OCI-LY7 (cell line): Measurements from ENCODE around the gene DNMT3A.

Experiments
- CTCF ChIP-seq: fragments of 200-600 bp; sonication (generic); conservative IDR thresholded peaks from 2 replicates; pipeline ENCODE4 v1.5.1; 2014; ENCODE audit warnings: mild to moderate bottlenecking, antibody characterized with exemption, low read length, moderate library complexity, mixed read lengths
- EZH2phosphoT487 ChIP-seq: fragments of 200-600 bp; sonication (generic); IDR thresholded peaks from 2 replicates; pipeline ENCODE4 v1.6.1; 2018; ENCODE audit warnings: low read depth, borderline replicate concordance, mild to moderate bottlenecking, mixed run types, antibody characterized with exemption, low read length, moderate library complexity, mixed read lengths

- no peak for TF ChIP-seq CTCF
- no peak for TF ChIP-seq EZH2phosphoT487
Measured at GRCh38 chr2:25194576-25195122, 147.1 kb downstream of the DNMT3A start.
